NCI-H2196 treated with DMSO at 0.1 percent for 48 hours (cell line): ENCODE results near the gene IKBKE.
"Not testable (repeated sequence)": the region's sequence is repeated elsewhere in the genome, so short reads cannot be mapped to it uniquely, and the experiment has no call there.

Source experiments
- DNase-seq: peaks from one replicate; lab custom pipeline; 2025; ENCODE audit not compliant: unreplicated experiment; lab: John Stamatoyannopoulos, UW

IKBKE gene

GRCh38 chr1:206472454-206472853, 2.2 kb downstream of the IKBKE start:
- DNase-seq, result no peak

- DNase-seq, result no peak
Observed at GRCh38 chr1:206472886-206473285, 2.6 kb downstream of the IKBKE start.

- no peak for DNase-seq
Observed at GRCh38 chr1:206476058-206476457, 5.8 kb downstream of the IKBKE start.

GRCh38 chr1:206476591-206476990, 6.3 kb downstream of the IKBKE start:
- DNase-seq, result no peak

- DNase-seq, result no peak
Observed at GRCh38 chr1:206477110-206477509, 6.8 kb downstream of the IKBKE start.

GRCh38 chr1:206477581-206478380, 7.5 kb downstream of the IKBKE start:
- DNase-seq, result no peak

- DNase-seq, result no peak
Observed at GRCh38 chr1:206478746-206479145, 8.5 kb downstream of the IKBKE start.

GRCh38 chr1:206479183-206480125, 9.2 kb downstream of the IKBKE start:
- peak; percentile 23 for DNase-seq

GRCh38 chr1:206480211-206480610, 9.9 kb downstream of the IKBKE start:
- DNase-seq, result no peak

GRCh38 chr1:206482611-206483010, 12.3 kb downstream of the IKBKE start:
- DNase-seq, result no peak

- DNase-seq, result not testable (repeated sequence)
Observed at GRCh38 chr1:206483864-206484263, 13.6 kb downstream of the IKBKE start.

- no peak for DNase-seq
Observed at GRCh38 chr1:206484901-206485300, 14.6 kb downstream of the IKBKE start.

GRCh38 chr1:206486995-206487788, 16.9 kb downstream of the IKBKE start:
- DNase-seq, result no peak

- no peak for DNase-seq
Observed at GRCh38 chr1:206487970-206488369, 17.7 kb downstream of the IKBKE start.

- no peak for DNase-seq
Observed at GRCh38 chr1:206488466-206488865, 18.2 kb downstream of the IKBKE start.

- DNase-seq, result peak; percentile 48
Observed at GRCh38 chr1:206489980-206490770, 19.9 kb downstream of the IKBKE start.

GRCh38 chr1:206490771-206491405, 20.6 kb downstream of the IKBKE start:
- no peak for DNase-seq

- peak; percentile 19 for DNase-seq
Observed at GRCh38 chr1:206491616-206492015, 21.3 kb downstream of the IKBKE start.

- DNase-seq, result no peak
Observed at GRCh38 chr1:206492589-206492988, 22.3 kb downstream of the IKBKE start.

- DNase-seq, result no peak
Observed at GRCh38 chr1:206493279-206493678, 23.0 kb downstream of the IKBKE start.
